Dermis microvascular lymphatic vessel endothelial cell (primary cell): ENCODE measurements around the gene PRKD1. TPM values are rescaled to one million over a fixed set of nuclear protein-coding genes. Genes with fewer than 3 reads are reported as not detected.

ENCODE experiments used
- DNase-seq, 2 donors: peaks; one replicate each; pipeline versions ENCODE4 v3.0.0 to v3.0.0-alpha.2; 2010; ENCODE audit warnings: low read depth in 2 of 2
- total RNA-seq: library from RNA; depleted of rRNA; stranded (reverse); fragments of >200 nt; gene quantifications from 2 replicates; pipeline ENCODE4 v1.2.1, GENCODE V29; 2014

PRKD1 gene
- total RNA-seq: 4.5 and 7.2 TPM in 2 replicates

GRCh38 chr14:29927376-29928116, at the start of gene PRKD1:
Gene PRKD1, minus strand, starts transcription at chr14:29927847.
- DNase-seq: peak; percentile 40 to 75

- DNase-seq: no peak
Measured at GRCh38 chr14:29971101-29971500, 43.5 kb upstream of the PRKD1 start.

GRCh38 chr14:29955087-29955486, 27.4 kb upstream of the PRKD1 start:
- DNase-seq: no peak

GRCh38 chr14:29953501-29953900, 25.9 kb upstream of the PRKD1 start:
- DNase-seq: no peak

GRCh38 chr14:29944091-29944490, 16.4 kb upstream of the PRKD1 start:
- DNase-seq: no peak

- no peak for DNase-seq
Measured at GRCh38 chr14:29941401-29941800, 13.8 kb upstream of the PRKD1 start.

- no peak for DNase-seq
Measured at GRCh38 chr14:29940482-29940881, 12.8 kb upstream of the PRKD1 start.

- DNase-seq: no peak
Measured at GRCh38 chr14:29937116-29937515, 9.5 kb upstream of the PRKD1 start.

GRCh38 chr14:29930283-29930682, 2.6 kb upstream of the PRKD1 start:
- peak in 1 of 2 donors; percentile 24 for DNase-seq

GRCh38 chr14:29928117-29928640, 532 bp upstream of the PRKD1 start:
- no peak for DNase-seq

GRCh38 chr14:29926701-29927375, 809 bp downstream of the PRKD1 start:
- DNase-seq: peak; percentile 28 to 73

- DNase-seq: no peak
Measured at GRCh38 chr14:29926228-29926627, 1.4 kb downstream of the PRKD1 start.

- DNase-seq: no peak
Measured at GRCh38 chr14:29925736-29926135, 1.9 kb downstream of the PRKD1 start.

GRCh38 chr14:29925101-29925722, 2.4 kb downstream of the PRKD1 start:
- DNase-seq: no peak

GRCh38 chr14:29919845-29920244, 7.8 kb downstream of the PRKD1 start:
- no peak for DNase-seq

- DNase-seq: no peak
Measured at GRCh38 chr14:29918981-29919380, 8.7 kb downstream of the PRKD1 start.

GRCh38 chr14:29913566-29913965, 14.1 kb downstream of the PRKD1 start:
- no peak for DNase-seq

- no peak for DNase-seq
Measured at GRCh38 chr14:29911810-29912209, 15.8 kb downstream of the PRKD1 start.

- no peak for DNase-seq
Measured at GRCh38 chr14:29908652-29909577, 18.7 kb downstream of the PRKD1 start.

- peak; percentile 54 to 79 for DNase-seq
Measured at GRCh38 chr14:29906256-29906870, 21.3 kb downstream of the PRKD1 start.

- no peak for DNase-seq
Measured at GRCh38 chr14:29905543-29905942, 22.1 kb downstream of the PRKD1 start.
